GM18520 (cell line): Measurements from ENCODE around the gene MAML1.

Experiments
- ATAC-seq: cut with Tn5 transposase; IDR thresholded peaks from one replicate; pipeline ENCODE4 v1.9.1; 2021; ENCODE audit not compliant: unreplicated experiment

MAML1 gene

DNA sequence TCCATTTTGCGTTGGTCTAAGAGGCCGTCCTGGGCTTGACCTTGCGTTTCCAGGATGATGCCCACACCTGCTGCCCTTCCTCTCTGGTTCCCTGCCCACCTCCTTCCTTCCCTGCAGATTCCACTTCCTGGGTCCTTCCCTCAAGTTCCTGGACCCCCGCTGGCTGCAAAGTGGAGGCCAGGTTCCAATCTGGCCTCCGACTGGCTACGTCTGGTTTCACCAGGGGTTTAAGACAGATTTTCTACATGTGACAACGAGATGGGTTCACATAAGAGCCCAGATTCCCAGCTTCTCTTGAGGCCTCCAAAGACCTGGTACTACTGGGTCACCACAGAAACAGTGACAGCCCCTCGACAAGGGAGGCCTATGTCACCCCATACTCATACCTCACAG lies 71.9 kb downstream of the MAML1 start:
- ATAC-seq = no peak

DNA sequence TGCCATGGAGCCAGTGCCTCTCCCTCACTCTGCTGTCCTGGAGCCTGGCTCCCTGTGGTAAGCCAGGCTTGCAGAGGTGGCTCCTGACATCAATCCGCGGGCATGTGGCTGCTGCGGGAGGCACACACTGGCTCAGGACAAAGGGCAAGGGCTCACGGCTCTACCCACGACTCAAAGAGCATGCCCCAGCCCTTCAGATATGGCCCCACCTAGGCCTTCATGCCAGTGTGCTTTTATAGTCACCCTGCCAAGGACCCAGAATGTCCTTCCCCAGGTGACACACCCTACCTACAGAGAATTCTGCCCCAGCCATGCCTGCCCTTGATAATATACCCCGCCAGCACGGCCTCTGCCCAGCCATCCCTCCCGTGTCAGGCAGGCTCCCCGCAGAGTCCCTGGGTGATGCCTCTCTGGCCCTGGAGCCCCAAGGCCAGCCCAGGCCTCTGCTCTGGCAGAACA lies 72.5 kb downstream of the MAML1 start:
- no peak for ATAC-seq

GRCh38 chr5:179805529-179806249 lies 73.1 kb downstream of the MAML1 start:
- ATAC-seq = peak; percentile 18

DNA sequence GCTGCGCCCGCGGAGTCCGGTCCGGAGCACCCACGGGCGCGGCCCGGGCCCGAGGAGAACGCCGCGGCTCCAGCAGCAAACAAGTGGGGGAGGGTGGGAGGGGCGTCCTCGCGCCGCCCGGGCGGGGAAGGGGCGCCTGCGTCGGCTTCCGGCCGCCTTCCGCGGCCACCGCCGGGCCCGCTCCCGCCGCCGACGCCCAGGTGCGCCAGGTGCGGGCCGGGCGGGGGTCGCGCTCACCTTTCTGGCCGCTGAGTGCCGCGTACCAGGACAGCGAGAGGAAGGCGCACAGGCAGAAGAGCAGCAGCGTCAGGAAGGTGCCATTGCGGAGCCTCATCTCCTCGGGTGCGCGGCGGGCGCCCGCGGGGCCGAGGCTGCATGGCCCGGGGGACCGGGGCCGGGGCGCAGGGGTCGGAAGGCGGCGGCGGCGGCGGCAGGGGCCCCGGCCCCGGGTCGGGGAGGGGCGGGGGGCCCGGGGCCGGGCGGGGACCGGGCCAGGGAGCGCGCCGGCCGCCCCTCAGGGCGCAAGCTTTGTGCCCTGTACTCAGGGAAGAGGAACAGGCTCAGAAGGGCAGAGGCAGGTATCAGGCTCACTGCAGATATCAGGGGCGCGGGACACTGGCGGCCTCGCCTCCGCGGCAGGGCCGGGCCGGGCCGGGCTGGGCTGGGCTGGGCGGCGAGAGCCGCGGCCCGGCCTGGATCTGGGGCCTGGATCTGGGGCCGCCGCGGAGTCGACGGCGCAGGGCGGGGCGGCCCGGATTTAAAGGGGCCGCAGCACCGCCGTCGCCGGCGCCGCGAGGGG lies 73.8 kb downstream of the MAML1 start, which contains the start of gene MGAT4B:
MGAT4B (minus strand) TSS at position 617 of the 799 bp plus-strand sequence; CDS start at position 334, 283 bp downstream.
- peak; percentile 56 for ATAC-seq

DNA sequence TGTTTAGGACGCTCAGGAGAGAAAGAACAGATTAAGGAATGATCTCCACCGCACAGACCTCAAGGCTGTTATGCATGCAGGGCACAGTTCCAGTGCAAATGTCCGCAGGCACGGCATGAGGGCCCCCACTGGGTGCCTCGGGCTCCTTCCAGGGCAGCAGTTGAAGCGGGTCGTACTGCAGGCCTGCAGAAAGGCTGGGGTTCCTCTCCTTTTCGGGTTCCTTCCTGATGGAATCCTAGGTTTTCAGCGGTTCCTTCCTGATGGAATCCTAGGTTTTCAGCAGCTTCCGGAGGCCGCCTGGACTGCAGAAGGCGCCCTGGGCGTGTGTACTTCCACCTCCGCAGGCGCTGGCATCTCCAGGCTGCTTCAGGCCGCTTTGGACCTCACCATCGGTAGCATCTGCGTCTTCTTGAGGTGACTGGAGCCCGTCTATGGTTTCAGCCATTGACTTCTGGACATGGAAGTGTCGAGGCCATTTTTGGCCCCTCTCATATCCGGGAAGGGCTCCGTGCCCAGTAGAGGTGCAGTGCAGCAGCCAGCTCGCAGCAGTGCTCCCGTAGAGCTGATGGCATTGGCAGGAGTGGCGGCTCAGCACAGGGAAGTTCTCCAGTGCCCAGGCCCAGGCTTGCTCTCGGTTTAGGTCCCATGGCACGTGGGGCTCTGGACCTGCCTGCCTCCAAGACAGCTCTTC lies 79.7 kb downstream of the MAML1 start:
- ATAC-seq = no peak

GRCh38 chr5:179812997-179813607 lies 80.5 kb downstream of the MAML1 start:
- ATAC-seq = no peak

DNA sequence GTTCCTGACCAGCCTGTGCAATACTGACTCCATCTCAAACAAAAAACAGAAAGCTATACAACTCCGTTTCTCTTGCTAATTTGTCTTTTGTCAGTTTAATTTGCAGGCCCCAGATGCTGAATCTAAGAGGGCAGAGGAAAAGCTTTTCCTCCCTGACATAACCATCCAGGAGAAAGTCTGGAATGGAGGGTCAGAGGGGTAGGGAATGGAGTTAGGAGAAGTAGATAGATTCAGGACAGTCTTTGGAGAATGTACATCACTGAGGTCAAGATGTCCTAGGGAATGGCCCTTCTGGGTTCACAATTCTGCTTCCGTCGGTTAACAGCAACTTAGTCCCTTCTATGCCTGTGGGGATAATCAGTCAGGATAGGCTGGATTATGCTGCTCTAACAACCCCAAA lies 81.5 kb downstream of the MAML1 start:
- ATAC-seq = no peak

DNA sequence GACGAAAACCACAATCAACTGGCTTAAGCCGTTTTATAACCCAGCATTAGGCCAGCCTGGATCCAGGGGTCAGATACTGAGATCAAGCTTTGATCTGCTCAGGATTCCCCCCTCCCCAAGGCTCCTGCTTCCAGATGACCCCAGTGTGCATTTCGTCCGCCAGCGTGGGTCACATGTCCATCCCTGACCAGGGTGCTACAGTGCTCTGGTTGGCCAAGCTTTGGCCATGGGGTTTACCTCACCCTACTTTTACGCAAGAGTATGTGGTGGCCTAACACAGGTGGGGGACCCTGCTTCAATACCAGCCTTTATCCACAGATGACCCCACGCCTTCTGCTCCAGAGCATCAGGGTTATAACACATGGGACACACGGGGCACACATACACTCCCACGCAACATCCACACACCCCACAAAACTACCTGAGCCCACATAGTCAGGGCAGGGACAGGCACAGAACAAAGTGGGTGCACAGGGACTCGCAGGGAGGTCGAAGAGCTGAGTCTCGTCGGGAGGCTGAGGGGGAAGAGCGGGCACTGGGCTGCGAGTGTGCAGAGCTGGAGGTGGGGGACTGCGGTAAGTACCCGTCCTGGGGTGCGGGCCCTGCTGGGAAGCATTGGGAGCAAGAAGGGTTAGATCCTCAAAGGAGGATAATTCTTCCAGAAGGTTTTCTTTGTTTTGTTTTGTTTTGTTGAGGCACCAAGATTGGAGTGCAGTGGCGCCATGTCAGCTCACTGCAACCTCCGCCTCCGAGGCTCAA lies 83.0 kb downstream of the MAML1 start:
- no peak for ATAC-seq

GRCh38 chr5:179816401-179816795 lies 83.8 kb downstream of the MAML1 start:
- ATAC-seq = no peak

DNA sequence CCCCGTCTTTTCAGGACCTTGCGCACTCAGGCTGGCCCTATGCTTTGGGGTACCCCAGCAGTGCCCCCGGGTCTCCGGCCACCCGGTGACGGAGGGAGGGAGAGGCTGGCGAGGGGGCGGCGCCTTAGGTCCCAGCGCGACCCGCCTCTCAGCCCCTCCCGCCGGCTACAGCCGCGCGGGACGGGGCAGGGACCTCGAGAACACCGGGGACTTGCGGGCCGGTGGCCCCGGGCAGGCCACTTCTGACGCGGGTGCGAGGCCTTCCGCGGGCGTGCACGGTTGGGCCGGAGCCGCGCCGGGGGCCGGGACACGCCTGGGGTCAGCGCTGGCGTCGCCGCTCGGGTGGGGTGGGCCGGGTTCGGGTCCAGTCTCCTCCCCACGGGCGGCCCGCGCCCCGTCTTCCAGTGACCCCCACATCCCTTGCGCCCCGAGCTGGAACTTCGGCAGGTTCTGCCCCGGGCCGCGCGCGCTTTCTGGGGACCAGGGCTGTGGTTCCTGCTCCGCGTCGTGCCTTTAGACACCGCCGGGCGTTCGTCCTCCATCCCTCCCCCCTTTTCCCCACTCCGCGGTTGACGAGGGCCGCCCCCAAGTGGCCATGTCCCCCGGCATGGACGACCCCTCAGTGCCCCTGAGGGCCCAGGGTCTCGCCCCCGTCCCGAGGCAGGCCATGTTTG lies 84.3 kb downstream of the MAML1 start:
- ATAC-seq = no peak

DNA sequence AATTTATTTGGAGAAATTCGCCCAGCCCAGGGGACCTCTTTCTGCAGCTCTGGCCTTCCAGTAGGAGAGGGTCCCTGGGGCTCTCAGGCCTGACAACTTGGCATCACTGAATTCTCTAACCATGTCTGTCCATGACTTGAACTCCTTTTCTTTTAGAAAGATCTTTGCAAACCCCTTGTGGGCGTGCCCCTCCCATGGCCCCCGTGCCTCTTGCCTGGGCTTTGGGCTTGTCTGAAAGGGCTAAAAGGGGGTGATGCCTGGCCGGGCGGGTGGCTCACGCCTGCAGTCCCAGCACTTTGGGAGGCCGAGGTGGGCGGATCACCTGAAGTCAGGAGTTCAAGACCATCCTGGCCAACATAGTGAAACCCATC lies 84.8 kb downstream of the MAML1 start:
- no peak for ATAC-seq

DNA sequence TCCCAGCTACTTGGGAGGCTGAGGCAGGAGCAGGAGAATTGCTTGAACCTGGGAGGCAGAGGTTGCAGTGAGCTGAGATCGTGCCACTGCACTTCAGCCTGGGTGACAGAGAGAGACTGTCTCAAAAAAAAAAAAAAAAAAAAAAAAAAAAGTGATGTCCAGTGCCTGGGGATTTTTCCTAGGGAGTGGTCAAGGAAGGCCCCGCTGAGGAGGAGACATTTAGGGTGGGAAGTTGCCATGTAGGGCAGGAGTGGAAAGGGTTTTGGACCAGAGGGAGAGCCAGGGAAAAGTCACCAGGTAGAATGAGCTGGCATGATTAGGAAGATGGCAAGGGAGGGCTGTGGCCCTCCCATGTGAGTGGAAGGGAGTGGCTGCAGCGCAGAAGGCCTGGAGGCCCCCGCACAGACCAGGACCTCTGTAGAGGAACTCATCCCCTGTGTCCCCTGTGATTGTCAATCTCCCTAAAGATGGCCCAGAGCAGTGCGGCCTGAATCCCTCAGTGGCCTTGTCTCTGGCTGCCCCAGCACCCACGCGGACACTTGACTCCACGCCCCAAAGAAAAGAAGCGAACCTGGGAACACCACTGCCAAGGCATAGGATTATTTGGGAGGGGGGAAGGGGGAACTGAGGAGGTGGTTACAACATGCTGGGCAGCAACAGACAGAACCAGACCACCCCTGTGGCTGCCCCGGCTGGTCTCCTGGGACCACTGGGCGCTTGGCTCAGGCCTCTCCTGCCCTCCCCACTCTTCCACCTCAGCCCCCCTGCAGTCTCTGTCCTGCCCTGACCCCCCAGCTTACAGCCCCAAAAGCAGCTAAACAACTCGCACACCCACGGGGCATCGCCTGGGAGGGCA lies 85.5 kb downstream of the MAML1 start:
- no peak for ATAC-seq

- peak; percentile 39 for ATAC-seq
Measured at GRCh38 chr5:179818746-179819295, 86.2 kb downstream of the MAML1 start.

GRCh38 chr5:179819296-179820126 lies 86.9 kb downstream of the MAML1 start:
- no peak for ATAC-seq

GRCh38 chr5:179820127-179820482 lies 87.5 kb downstream of the MAML1 start:
- ATAC-seq = no peak

- ATAC-seq = peak; percentile 27
Measured at GRCh38 chr5:179820483-179821297, 88.1 kb downstream of the MAML1 start, which contains the start of gene SQSTM1. Gene SQSTM1, plus strand, starts transcription at chr5:179820905. Its CDS starts 32 bp downstream, at chr5:179820937.
